ENCODE results near the gene ALOXE3.

Gene ALOXE3

DNA sequence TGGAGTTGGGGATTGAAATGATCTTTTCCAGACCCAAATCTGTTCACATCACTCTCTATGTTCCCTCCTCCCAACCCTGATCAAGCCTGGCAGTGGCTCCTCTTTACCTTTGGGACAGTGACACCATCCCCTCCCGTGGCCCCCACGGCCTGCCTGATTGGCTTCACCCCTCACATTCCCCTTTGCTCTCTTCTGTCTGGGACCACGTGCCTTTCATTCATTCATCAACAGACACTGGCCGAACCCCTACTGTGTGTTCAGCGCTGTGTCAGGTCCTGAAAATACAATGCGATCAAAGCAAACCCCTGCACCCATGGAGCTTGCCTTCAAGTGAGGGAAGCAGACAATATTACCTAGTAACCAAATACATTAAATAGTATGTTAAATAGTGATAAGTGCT is 28.6 kb downstream of the ALOXE3 start:
- Histone ChIP-seq H3K4me3 (ENCODE audit: low read length, poor library complexity, severe bottlenecking) (no peak overlapping the region), H3F3A (ENCODE audit: low read depth) (no peaks in the 10 kb centered on the region), H4K20me1 (ENCODE audit: insufficient read depth, low read length, poor library complexity, severe bottlenecking) (no peaks in the 10 kb centered on the region), H3K4me2 (ENCODE audit: low read depth, low read length, poor library complexity, severe bottlenecking) (no peak overlapping the region), H3K4me1 (ENCODE audit: insufficient read depth, low read length, poor library complexity, severe bottlenecking) (no peaks in the 10 kb centered on the region), H3K9me2 (replicated peaks; ENCODE audit: low read depth, low read length) (no peaks in the 10 kb centered on the region), H3K36me3 (ENCODE audit: insufficient read depth, low read length) (no peaks in the 10 kb centered on the region), H3K9me3 (ENCODE audit: insufficient read depth, low read depth, low read length) (no peaks in the 10 kb centered on the region), H3K79me2 (ENCODE audit: insufficient read depth, low read length) (no peaks in the 10 kb centered on the region), H3K9ac (ENCODE audit: low read depth, low read length, poor library complexity, severe bottlenecking) (no peak overlapping the region), H3K27me3 (ENCODE audit: insufficient read depth, low read length, poor library complexity, severe bottlenecking) (no peaks in the 10 kb centered on the region), H2AFZ (ENCODE audit: low read length) (no peak overlapping the region)
- TF ChIP-seq, protein P1, sequence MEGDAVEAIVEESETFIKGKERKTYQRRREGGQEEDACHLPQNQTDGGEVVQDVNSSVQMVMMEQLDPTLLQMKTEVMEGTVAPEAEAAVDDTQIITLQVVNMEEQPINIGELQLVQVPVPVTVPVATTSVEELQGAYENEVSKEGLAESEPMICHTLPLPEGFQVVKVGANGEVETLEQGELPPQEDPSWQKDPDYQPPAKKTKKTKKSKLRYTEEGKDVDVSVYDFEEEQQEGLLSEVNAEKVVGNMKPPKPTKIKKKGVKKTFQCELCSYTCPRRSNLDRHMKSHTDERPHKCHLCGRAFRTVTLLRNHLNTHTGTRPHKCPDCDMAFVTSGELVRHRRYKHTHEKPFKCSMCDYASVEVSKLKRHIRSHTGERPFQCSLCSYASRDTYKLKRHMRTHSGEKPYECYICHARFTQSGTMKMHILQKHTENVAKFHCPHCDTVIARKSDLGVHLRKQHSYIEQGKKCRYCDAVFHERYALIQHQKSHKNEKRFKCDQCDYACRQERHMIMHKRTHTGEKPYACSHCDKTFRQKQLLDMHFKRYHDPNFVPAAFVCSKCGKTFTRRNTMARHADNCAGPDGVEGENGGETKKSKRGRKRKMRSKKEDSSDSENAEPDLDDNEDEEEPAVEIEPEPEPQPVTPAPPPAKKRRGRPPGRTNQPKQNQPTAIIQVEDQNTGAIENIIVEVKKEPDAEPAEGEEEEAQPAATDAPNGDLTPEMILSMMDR (conservative IDR thresholded peaks at IDR 0.05; ENCODE audit: low read length), result no peak
- no peak for TF ChIP-seq EZH2phosphoT487 (IDR thresholded peaks at IDR 0.05; ENCODE audit: borderline replicate concordance)

DNA sequence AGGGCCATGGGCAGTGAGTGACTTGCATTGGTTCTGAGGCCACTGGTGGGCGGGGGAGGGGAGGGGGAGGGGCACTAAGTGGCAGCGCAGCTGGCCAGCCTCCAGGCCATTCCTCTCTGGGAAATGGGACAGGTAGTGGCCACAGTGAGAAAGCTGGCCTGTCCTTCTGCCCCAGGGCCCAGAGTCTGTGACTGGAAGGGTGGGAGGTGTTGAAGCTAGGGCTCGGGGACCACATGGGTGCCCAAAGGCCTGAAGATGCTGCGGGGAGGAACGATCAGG is 30.4 kb downstream of the ALOXE3 start:
- H3K9me3 ChIP-seq (ENCODE audit: insufficient read depth, low read depth, low read length), result no peaks in the 10 kb centered on the region
- H3K4me3 ChIP-seq (ENCODE audit: low read length, poor library complexity, severe bottlenecking), result no peak overlapping the region
- no peaks in the 10 kb centered on the region for H3F3A ChIP-seq (ENCODE audit: low read depth)
- H3K4me1 ChIP-seq (ENCODE audit: insufficient read depth, low read length, poor library complexity, severe bottlenecking), result no peaks in the 10 kb centered on the region
- H3K27me3 ChIP-seq (ENCODE audit: insufficient read depth, low read length, poor library complexity, severe bottlenecking), result no peaks in the 10 kb centered on the region
- H3K36me3 ChIP-seq (ENCODE audit: insufficient read depth, low read length), result no peaks in the 10 kb centered on the region
- H3K4me2 ChIP-seq (ENCODE audit: low read depth, low read length, poor library complexity, severe bottlenecking), result no peak overlapping the region
- H3K9ac ChIP-seq (ENCODE audit: low read depth, low read length, poor library complexity, severe bottlenecking), result no peak overlapping the region
- no peak for TF ChIP-seq EZH2phosphoT487 (IDR thresholded peaks at IDR 0.05; ENCODE audit: borderline replicate concordance)
- TF ChIP-seq, protein P1 (conservative IDR thresholded peaks at IDR 0.05; ENCODE audit: low read length), result no peak
- H4K20me1 ChIP-seq (ENCODE audit: insufficient read depth, low read length, poor library complexity, severe bottlenecking), result no peaks in the 10 kb centered on the region
- no peaks in the 10 kb centered on the region for H3K9me2 ChIP-seq (replicated peaks; ENCODE audit: low read depth, low read length)
- no peak overlapping the region for H2AFZ ChIP-seq (ENCODE audit: low read length)
- H3K79me2 ChIP-seq (ENCODE audit: insufficient read depth, low read length), result no peaks in the 10 kb centered on the region

DNA sequence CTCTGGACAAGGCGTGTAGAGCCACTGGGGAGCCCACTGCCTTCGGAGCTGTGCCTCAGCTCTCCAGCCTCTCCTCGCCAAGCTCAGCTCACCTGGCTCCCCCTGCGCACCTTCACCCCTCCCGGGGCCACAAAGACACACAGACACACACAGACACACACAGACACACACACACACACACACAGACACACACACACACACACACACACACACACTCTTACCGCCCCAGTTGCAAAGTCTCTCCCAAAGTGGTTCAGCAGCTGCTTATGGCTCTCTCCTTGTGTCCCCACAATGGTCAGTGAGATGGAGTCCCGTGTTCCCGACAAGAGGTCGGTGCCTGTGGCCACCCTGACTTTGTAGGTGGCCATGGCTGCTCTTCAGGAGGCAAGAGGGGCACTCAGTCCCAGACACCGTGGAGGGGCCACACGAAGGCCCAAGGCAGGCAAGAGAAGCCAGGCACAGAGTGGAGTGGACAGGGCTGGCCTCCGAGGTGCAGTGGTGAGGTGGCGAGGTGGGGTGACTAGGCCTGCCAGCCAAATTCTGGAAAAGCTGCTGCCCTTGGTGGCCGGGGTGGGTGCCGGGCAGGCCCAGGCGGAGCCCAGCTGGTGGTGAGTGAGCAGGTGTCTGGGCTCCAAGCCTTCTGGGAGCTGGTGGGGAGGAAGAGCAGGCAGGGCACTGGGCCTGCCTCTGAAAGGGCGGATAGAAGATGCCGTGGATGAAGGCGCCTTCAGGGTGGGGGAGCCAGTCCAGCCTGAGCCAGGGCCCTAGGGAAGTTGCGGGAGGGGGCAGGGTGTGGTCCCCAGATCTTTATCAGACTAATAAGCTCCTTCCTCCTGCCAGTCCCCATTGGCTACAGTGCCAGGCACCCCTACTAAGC is 31.0 kb downstream of the ALOXE3 start, which contains the start of gene ALOX12B:
Gene ALOX12B (minus strand): TSS at position 642 of the 877 bp plus-strand sequence. CDS start 274 bp downstream, at position 368.
- TF ChIP-seq, protein P1 (conservative IDR thresholded peaks at IDR 0.05; ENCODE audit: low read length), result no peak
- TF ChIP-seq EZH2phosphoT487 (IDR thresholded peaks at IDR 0.05; ENCODE audit: borderline replicate concordance), result no peak
- no peak within 1 kb of the TSS for H2AFZ ChIP-seq (ENCODE audit: low read length)
- H3K79me2 ChIP-seq (ENCODE audit: insufficient read depth, low read length), result no peaks in the 10 kb centered on the region
- no peaks in the 10 kb centered on the region for H3K36me3 ChIP-seq (ENCODE audit: insufficient read depth, low read length)
- H3K4me3 ChIP-seq (ENCODE audit: low read length, poor library complexity, severe bottlenecking), result no peak within 1 kb of the TSS
- no peak within 1 kb of the TSS for H3K4me2 ChIP-seq (ENCODE audit: low read depth, low read length, poor library complexity, severe bottlenecking)
- H3K9me2 ChIP-seq (replicated peaks; ENCODE audit: low read depth, low read length), result no peaks in the 10 kb centered on the region
- no peaks in the 10 kb centered on the region for H3K27me3 ChIP-seq (ENCODE audit: insufficient read depth, low read length, poor library complexity, severe bottlenecking)
- no peak within 1 kb of the TSS for H3K9ac ChIP-seq (ENCODE audit: low read depth, low read length, poor library complexity, severe bottlenecking)
- H3K9me3 ChIP-seq (ENCODE audit: insufficient read depth, low read depth, low read length), result no peaks in the 10 kb centered on the region
- no peaks in the 10 kb centered on the region for H4K20me1 ChIP-seq (ENCODE audit: insufficient read depth, low read length, poor library complexity, severe bottlenecking)
- H3F3A ChIP-seq (ENCODE audit: low read depth), result no peaks in the 10 kb centered on the region
- H3K4me1 ChIP-seq (ENCODE audit: insufficient read depth, low read length, poor library complexity, severe bottlenecking), result no peaks in the 10 kb centered on the region
